Heart left ventricle (tissue), 13 donors: Measurements from ENCODE around the gene GPC6.

Experiments
- POLR2A ChIP-seq, 2 donors: fragments of 450-650 bp; IDR thresholded peaks; one replicate each; pipeline ENCODE4 v1.6.1; 2017; ENCODE audit warnings: antibody characterized with exemption in 2 of 2, mild to moderate bottlenecking in 2 of 2, moderate library complexity in 2 of 2
- TF ChIP-seq, protein P1 (sequence below), 12 donors: fragments of 200-600 bp; sonication (generic) in 4 of 12; IDR thresholded peaks; one replicate each; pipeline versions ENCODE4 v1.5.0 to v1.8.0; 2018 to 2022; ENCODE audit warnings: antibody characterized with exemption in 12 of 12, mild to moderate bottlenecking in 5 of 12
- donor health status: ischemic (EF 13 %, LVEDD 7.1; RV severe dilation, severe dysfunction).
- donor health status: DM: no; HTN: yes; CAD: no.
- donor health status: DM: no; HTN: no; CAD: no.
- donor health status: ischemic (EF 25% LVEDD 6.9; RV normal size, moderate dysfunction).
- donor health status: ischemic (EF 25% LVEDD 5.7; RV mildly dilated, moderate dysfunction).
- donor health status: ischemic (EF 35%, LVEDD 5.7; RV mildly dilated, moderate dysfunction).
- donor health status: nonischemic (EF 11% LVEDD 7.7; RV severe dilation, severe dysfunction).
- donor health status: DM: yes; HTN: yes; CAD: no.
- donor health status: PGD.
- donor health status: ischemic (EF 29% LVEDD 5.4; RV normal size, mild dysfunction).
- donor health status: nonischemic (EF 23%, LVEDD 6.1; RV moderate dilation, normal function).

DNA sequence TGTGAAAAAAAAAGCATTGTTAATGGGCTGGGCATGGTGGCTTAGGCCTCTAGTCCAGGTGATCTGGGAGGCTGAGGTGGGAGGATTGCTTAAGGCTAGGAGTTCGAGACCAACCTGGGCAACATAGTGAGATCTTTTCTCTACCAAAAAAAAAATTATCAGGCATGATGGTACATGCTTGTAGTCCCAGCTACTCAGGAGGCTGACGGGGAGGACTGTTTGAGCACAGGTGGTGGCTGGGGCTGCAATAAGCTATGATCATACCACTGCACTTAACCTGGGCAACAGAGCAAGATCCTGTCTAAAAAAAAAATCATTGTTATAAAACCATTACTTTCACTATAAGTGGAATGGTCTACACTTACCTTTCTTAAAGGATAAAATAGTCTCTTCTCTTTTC is 30.4 kb downstream of the GPC6 start:
- TF ChIP-seq, protein P1, sequence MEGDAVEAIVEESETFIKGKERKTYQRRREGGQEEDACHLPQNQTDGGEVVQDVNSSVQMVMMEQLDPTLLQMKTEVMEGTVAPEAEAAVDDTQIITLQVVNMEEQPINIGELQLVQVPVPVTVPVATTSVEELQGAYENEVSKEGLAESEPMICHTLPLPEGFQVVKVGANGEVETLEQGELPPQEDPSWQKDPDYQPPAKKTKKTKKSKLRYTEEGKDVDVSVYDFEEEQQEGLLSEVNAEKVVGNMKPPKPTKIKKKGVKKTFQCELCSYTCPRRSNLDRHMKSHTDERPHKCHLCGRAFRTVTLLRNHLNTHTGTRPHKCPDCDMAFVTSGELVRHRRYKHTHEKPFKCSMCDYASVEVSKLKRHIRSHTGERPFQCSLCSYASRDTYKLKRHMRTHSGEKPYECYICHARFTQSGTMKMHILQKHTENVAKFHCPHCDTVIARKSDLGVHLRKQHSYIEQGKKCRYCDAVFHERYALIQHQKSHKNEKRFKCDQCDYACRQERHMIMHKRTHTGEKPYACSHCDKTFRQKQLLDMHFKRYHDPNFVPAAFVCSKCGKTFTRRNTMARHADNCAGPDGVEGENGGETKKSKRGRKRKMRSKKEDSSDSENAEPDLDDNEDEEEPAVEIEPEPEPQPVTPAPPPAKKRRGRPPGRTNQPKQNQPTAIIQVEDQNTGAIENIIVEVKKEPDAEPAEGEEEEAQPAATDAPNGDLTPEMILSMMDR (IDR thresholded peaks at IDR 0.05): no peak
- TF ChIP-seq POLR2A (IDR thresholded peaks at IDR 0.05): no peak
